Neural crest cell (in vitro differentiated cells): ENCODE measurements around the gene FBXO27. TPM values are rescaled to one million over a fixed set of nuclear protein-coding genes. Genes with fewer than 3 reads are reported as not detected.

Experiments used
- DNase-seq: peaks from one replicate; pipeline ENCODE4 v3.0.0; 2021; ENCODE audit warnings: low read depth, mixed read lengths, low spot score
- H3K27ac Mint-ChIP-seq: one replicate; pipeline ENCODE4 v1.8.0; 2021; ENCODE audit warnings: mild to moderate bottlenecking, mixed read lengths; ENCODE audit not compliant: unreplicated experiment
- H3K27me3 Mint-ChIP-seq: 2 replicates; pipeline ENCODE4 v1.8.0; 2021; ENCODE audit warnings: low read depth, mild to moderate bottlenecking, mixed read lengths
- H3K36me3 Mint-ChIP-seq: 2 replicates; pipeline ENCODE4 v1.8.0; 2021; ENCODE audit warnings: low read depth, mild to moderate bottlenecking, mixed read lengths
- H3K4me1 Mint-ChIP-seq: 2 replicates; pipeline ENCODE4 v1.8.0; 2021; ENCODE audit warnings: mixed read lengths
- H3K4me3 Mint-ChIP-seq: one replicate; pipeline ENCODE4 v1.8.0; 2021; ENCODE audit warnings: mild to moderate bottlenecking, mixed read lengths
- H3K9me3 Mint-ChIP-seq: 2 replicates; pipeline ENCODE4 v1.8.0; 2021; ENCODE audit warnings: mixed read lengths
- CTCF ChIP-seq: fragments of 200-600 bp; sonication (generic); conservative IDR thresholded peaks from 2 replicates; pipeline ENCODE4 v1.5.0; 2021; ENCODE audit warnings: antibody characterized with exemption, mild to moderate bottlenecking
- total RNA-seq: library from RNA; stranded (reverse); gene quantifications from 2 replicates; pipeline ENCODE4 v1.2.1, GENCODE V29; 2021

Gene FBXO27
- total RNA-seq, 1 donor from 2014 or later: 6.8 TPM

- H3K4me3 Mint-ChIP-seq: no peak overlapping the region
- H3K36me3 Mint-ChIP-seq: no peaks in the 10 kb centered on the region
- peaks cover 13% of the 10 kb centered on the region for H3K9me3 Mint-ChIP-seq
- H3K27ac Mint-ChIP-seq: no peak overlapping the region
- TF ChIP-seq CTCF: no peak
- H3K27me3 Mint-ChIP-seq: peaks cover 3% of the 10 kb centered on the region
- DNase-seq: no peak
- H3K4me1 Mint-ChIP-seq: no peaks in the 10 kb centered on the region
These were observed 13.2 kb upstream of the FBXO27 start for GRCh38 chr19:39045506-39045905.

- Mint-ChIP-seq H3K36me3 (no peaks in the 10 kb centered on the region), H3K4me3 (peak overlapping the region; percentile 53), H3K27ac (no peak overlapping the region), H3K4me1 (peaks cover 3% of the 10 kb centered on the region), H3K27me3 (peaks cover 38% of the 10 kb centered on the region), H3K9me3 (peaks cover 5% of the 10 kb centered on the region)
- DNase-seq: peak; percentile 15
- TF ChIP-seq CTCF: no peak
These were observed 5.7 kb upstream of the FBXO27 start for GRCh38 chr19:39038098-39038497.

- Mint-ChIP-seq H3K27me3 (peaks cover 47% of the 10 kb centered on the region), H3K9me3 (peaks cover 5% of the 10 kb centered on the region), H3K4me1 (peaks cover 3% of the 10 kb centered on the region), H3K27ac (no peak overlapping the region), H3K4me3 (no peak overlapping the region), H3K36me3 (no peaks in the 10 kb centered on the region)
- no peak for DNase-seq
- TF ChIP-seq CTCF: no peak
These were observed 4.8 kb upstream of the FBXO27 start for GRCh38 chr19:39037194-39037593.

- H3K4me3 Mint-ChIP-seq: no peak overlapping the region
- H3K36me3 Mint-ChIP-seq: no peaks in the 10 kb centered on the region
- peaks cover 5% of the 10 kb centered on the region for H3K9me3 Mint-ChIP-seq
- TF ChIP-seq CTCF: no peak
- H3K27ac Mint-ChIP-seq: no peak overlapping the region
- DNase-seq: no peak
- peaks cover 3% of the 10 kb centered on the region for H3K4me1 Mint-ChIP-seq
- peaks cover 50% of the 10 kb centered on the region for H3K27me3 Mint-ChIP-seq
These were observed 4.2 kb upstream of the FBXO27 start for GRCh38 chr19:39036581-39036980.

- Mint-ChIP-seq H3K4me1 (no peaks in the 10 kb centered on the region), H3K4me3 (peak overlapping the region; percentile 72), H3K9me3 (no peaks in the 10 kb centered on the region), H3K27me3 (peaks cover 39% of the 10 kb centered on the region), H3K27ac (no peak overlapping the region), H3K36me3 (peaks cover 3% of the 10 kb centered on the region)
- DNase-seq: peak; percentile 64
- TF ChIP-seq CTCF: no peak
These were observed 834 bp downstream of the FBXO27 start for GRCh38 chr19:39031368-39032062.
